Muscle layer of duodenum (tissue), 2 donors: ENCODE results near the gene GRIP1.

Source experiments
- H3K27ac ChIP-seq: one replicate; pipeline ENCODE4 v1.7.0; 2013; ENCODE audit warnings: mild to moderate bottlenecking, low read length
- H3K27me3 ChIP-seq: one replicate; pipeline ENCODE4 v1.7.0; 2013; ENCODE audit warnings: low read depth, mild to moderate bottlenecking, control low read depth, low read length
- H3K36me3 ChIP-seq, 2 donors: one replicate each; pipeline ENCODE4 v1.7.0; 2013; ENCODE audit warnings: low read length in 2 of 2, control low read depth in 1 of 2, mild to moderate bottlenecking in 1 of 2; ENCODE audit not compliant: insufficient read depth in 2 of 2, control insufficient read depth in 1 of 2
- H3K4me1 ChIP-seq, 2 donors: one replicate each; pipeline ENCODE4 v1.7.0; 2013; ENCODE audit warnings: low read length in 2 of 2, mild to moderate bottlenecking in 2 of 2, control low read depth in 1 of 2, moderate library complexity in 1 of 2; ENCODE audit not compliant: insufficient read depth in 2 of 2, control insufficient read depth in 1 of 2
- H3K4me3 ChIP-seq, 2 donors: one replicate each; pipeline ENCODE4 v1.7.0; 2013; ENCODE audit warnings: low read length in 2 of 2, low read depth in 1 of 2, mild to moderate bottlenecking in 1 of 2
- H3K9me3 ChIP-seq, 2 donors: one replicate each; pipeline ENCODE4 v1.7.0; 2013; ENCODE audit warnings: low read length in 2 of 2, control low read depth in 1 of 2, mild to moderate bottlenecking in 1 of 2; ENCODE audit not compliant: control insufficient read depth in 1 of 2
- donor health status: healthy.

The GRIP1 gene

DNA sequence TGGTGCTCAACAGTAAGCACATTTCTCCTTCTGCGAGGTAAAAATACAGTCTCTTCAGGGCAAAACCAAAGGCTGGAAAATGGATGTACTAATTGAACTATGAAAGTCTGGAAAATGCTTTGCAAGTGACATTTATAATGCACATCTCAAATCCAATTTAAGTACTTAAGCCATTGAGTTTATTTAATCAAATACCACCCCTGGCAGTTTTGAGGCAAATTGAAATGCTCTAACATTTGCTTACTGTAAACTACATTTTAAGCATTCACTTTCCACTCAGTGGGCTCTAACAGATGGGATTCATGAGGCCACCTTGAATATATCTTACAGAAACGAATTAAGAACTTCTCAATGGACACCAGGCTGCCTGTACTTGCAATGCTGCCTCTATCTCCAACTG, 306.9 kb downstream of the GRIP1 start:
- Histone ChIP-seq H3K9me3 (no peaks in the 10 kb centered on the region), H3K4me3 (no peak overlapping the region), H3K27me3 (no peaks in the 10 kb centered on the region), H3K36me3 (peaks cover 0 to 8% of the 10 kb centered on the region in 2 donors), H3K4me1 (no peaks in the 10 kb centered on the region), H3K27ac (no peak overlapping the region)

- Histone ChIP-seq H3K4me3 (no peak overlapping the region), H3K36me3 (peaks cover 0 to 8% of the 10 kb centered on the region in 2 donors), H3K4me1 (no peaks in the 10 kb centered on the region), H3K27me3 (no peaks in the 10 kb centered on the region), H3K9me3 (no peaks in the 10 kb centered on the region), H3K27ac (no peak overlapping the region)
These were observed 311.7 kb downstream of the GRIP1 start for GRCh38 chr12:66367015-66367667.

- Histone ChIP-seq H3K36me3 (peaks cover 0 to 8% of the 10 kb centered on the region in 2 donors), H3K4me3 (no peak overlapping the region), H3K27ac (no peak overlapping the region), H3K9me3 (no peaks in the 10 kb centered on the region), H3K27me3 (no peaks in the 10 kb centered on the region), H3K4me1 (no peaks in the 10 kb centered on the region)
These were observed 313.0 kb downstream of the GRIP1 start for GRCh38 chr12:66365718-66366490.

DNA sequence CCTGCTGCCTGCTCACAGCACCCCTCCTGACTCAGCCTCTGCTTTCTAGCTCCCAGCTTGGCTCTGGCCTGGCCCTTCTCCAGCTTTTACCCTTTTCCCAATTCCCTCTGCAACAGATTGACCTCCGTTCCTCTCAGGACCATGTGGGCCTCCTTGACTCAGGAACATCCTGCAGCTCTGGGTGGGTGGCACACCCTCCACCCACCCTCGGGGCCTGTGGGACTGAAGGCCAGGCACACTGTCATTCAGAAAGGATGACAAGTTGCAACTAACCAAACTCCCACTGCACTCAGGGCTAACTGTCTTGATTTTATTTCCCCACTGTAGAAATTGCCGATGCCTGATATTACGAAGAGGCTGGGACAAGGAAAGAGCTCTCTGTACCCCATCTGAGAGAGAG, 317.2 kb downstream of the GRIP1 start:
- Histone ChIP-seq H3K27me3 (no peaks in the 10 kb centered on the region), H3K36me3 (no peaks in the 10 kb centered on the region), H3K27ac (no peak overlapping the region), H3K4me1 (no peaks in the 10 kb centered on the region), H3K4me3 (no peak overlapping the region), H3K9me3 (no peaks in the 10 kb centered on the region)

- Histone ChIP-seq H3K27ac (no peak overlapping the region), H3K4me1 (no peaks in the 10 kb centered on the region), H3K27me3 (no peaks in the 10 kb centered on the region), H3K9me3 (no peaks in the 10 kb centered on the region), H3K36me3 (peaks cover 0 to 3% of the 10 kb centered on the region in 2 donors), H3K4me3 (no peak overlapping the region)
These were observed 319.6 kb downstream of the GRIP1 start for GRCh38 chr12:66359300-66359699.

DNA sequence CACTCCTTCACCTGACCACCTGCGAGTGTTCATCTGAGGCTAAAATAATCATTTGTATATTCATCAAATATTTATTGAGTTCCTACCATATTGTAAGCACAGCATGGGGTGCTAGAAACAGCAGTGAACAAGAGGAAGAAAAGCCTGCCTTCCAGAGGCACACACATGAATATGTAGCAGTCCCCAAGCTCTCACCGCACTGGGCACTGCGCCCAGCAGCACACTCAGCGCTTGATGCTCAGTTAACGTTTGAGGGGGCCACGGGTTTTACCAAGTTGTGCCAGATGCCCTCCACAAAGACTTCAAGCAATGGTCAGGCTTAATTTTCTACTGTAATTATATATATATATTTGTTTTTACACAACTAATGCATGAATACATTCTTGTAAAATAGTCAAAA, 324.6 kb downstream of the GRIP1 start:
- Histone ChIP-seq H3K9me3 (no peaks in the 10 kb centered on the region), H3K4me3 (no peak overlapping the region), H3K27ac (no peak overlapping the region), H3K4me1 (no peaks in the 10 kb centered on the region), H3K36me3 (peaks cover 0 to 14% of the 10 kb centered on the region in 2 donors), H3K27me3 (no peaks in the 10 kb centered on the region)

- H3K4me3 ChIP-seq = no peak overlapping the region
- H3K4me1 ChIP-seq = no peaks in the 10 kb centered on the region
- no peak overlapping the region for H3K27ac ChIP-seq
- no peaks in the 10 kb centered on the region for H3K27me3 ChIP-seq
- H3K9me3 ChIP-seq = no peaks in the 10 kb centered on the region
- H3K36me3 ChIP-seq = peaks cover 0 to 24% of the 10 kb centered on the region in 2 donors
These were observed 326.0 kb downstream of the GRIP1 start for GRCh38 chr12:66352899-66353298.

GRCh38 chr12:66352197-66352596, 326.7 kb downstream of the GRIP1 start:
- Histone ChIP-seq H3K4me1 (no peaks in the 10 kb centered on the region), H3K27me3 (no peaks in the 10 kb centered on the region), H3K9me3 (no peaks in the 10 kb centered on the region), H3K36me3 (peaks cover 0 to 24% of the 10 kb centered on the region in 2 donors), H3K4me3 (no peak overlapping the region), H3K27ac (no peak overlapping the region)

GRCh38 chr12:66351301-66351700, 327.6 kb downstream of the GRIP1 start:
- Histone ChIP-seq H3K4me3 (no peak overlapping the region), H3K27ac (no peak overlapping the region), H3K4me1 (no peaks in the 10 kb centered on the region), H3K9me3 (no peaks in the 10 kb centered on the region), H3K27me3 (no peaks in the 10 kb centered on the region), H3K36me3 (peaks cover 0 to 31% of the 10 kb centered on the region in 2 donors)

DNA sequence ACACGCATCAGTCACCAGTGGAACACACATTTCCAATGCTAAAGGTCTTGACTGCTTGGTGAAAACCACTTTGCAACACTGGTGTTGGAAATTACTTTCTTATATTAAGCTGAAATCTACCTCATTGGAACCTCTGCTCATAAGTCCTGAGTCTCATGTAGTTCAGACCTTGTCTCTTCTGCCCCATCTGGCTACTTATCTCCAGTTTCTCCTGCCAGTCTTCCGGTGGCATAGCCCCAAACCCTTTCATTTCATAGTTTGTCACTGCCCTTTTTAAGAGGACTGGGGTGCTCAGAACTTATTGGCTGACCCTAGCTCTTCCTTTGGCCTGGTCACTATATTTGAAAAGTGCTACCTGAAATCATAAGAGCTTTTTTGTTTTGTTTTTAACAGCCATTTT, 332.9 kb downstream of the GRIP1 start:
- H3K27me3 ChIP-seq = no peaks in the 10 kb centered on the region
- H3K4me3 ChIP-seq = no peak overlapping the region
- H3K36me3 ChIP-seq = peaks cover 4 to 43% of the 10 kb centered on the region in 2 donors

DNA sequence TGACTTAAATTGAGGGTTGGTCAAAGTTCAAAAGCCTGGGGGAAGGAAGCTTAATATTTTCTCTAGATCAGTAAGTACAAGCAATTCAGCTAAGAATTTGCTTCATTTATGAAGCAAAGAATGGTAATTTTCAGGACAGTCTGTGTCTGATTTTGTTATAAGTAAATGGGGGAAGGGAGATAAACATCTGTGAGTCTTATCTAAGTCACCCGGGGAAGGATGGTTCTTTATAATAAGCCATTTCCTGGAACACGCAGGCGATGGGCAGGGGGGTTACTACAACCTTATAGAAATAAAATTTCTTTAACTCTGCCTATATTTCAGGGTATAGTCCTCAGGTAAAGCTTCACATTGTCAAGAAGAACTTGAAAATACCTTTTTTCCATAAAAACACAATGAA, 333.7 kb downstream of the GRIP1 start:
- peaks cover 4 to 51% of the 10 kb centered on the region in 2 donors for H3K36me3 ChIP-seq
- H3K9me3 ChIP-seq = peaks cover 7 to 11% of the 10 kb centered on the region in 2 donors
- no peaks in the 10 kb centered on the region for H3K4me1 ChIP-seq
- no peaks in the 10 kb centered on the region for H3K27me3 ChIP-seq
- no peak overlapping the region for H3K4me3 ChIP-seq
- no peak overlapping the region for H3K27ac ChIP-seq

More for the DNA sequence above, 332.9 kb downstream of the GRIP1 start:
- Histone ChIP-seq H3K4me1 (no peaks in the 10 kb centered on the region), H3K9me3 (peaks cover 7 to 11% of the 10 kb centered on the region in 2 donors), H3K27ac (no peak overlapping the region)
